ENCODE data around the gene ORAI3. TPM values are rescaled to one million over a fixed set of nuclear protein-coding genes. Genes with fewer than 3 reads are reported as not detected.
"Not testable (repeated sequence)": the region's sequence is repeated elsewhere in the genome, so short reads cannot be mapped to it uniquely, and the experiment has no call there.

The ORAI3 gene
- total RNA-seq, 1 experiment from 2014 or later: 62.8 TPM

- DNase-seq (ENCODE audit: low spot score): peak; percentile 100
- in situ Hi-C loops (cut with HindIII; ENCODE audit: low sequenced_read_pairs): no loop called here
These were observed 26.4 kb upstream of the ORAI3 start for GRCh38 chr16:30922420-30922959.

- peak; percentile 100 for DNase-seq (ENCODE audit: low spot score)
- in situ Hi-C loops (cut with HindIII; ENCODE audit: low sequenced_read_pairs): no loop called here
These were observed 25.8 kb upstream of the ORAI3 start for GRCh38 chr16:30922960-30923535.

GRCh38 chr16:30923554-30924075 is 25.3 kb upstream of the ORAI3 start, which contains the start of gene FBXL19:
TSS of gene FBXL19 (plus strand) at chr16:30923572. CDS start at chr16:30925755, 2,183 bp downstream.
- in situ Hi-C loops (cut with HindIII; ENCODE audit: low sequenced_read_pairs): no loop called here
- DNase-seq (ENCODE audit: low spot score): no peak

- in situ Hi-C loops (cut with HindIII; ENCODE audit: low sequenced_read_pairs): no loop called here
- no peak for DNase-seq (ENCODE audit: low spot score)
These were observed 24.6 kb upstream of the ORAI3 start for GRCh38 chr16:30924076-30924912.

- DNase-seq (ENCODE audit: low spot score): no peak
- in situ Hi-C loops (cut with HindIII; ENCODE audit: low sequenced_read_pairs): no loop called here
These were observed 23.8 kb upstream of the ORAI3 start for GRCh38 chr16:30924913-30925631.

GRCh38 chr16:30925632-30925987 is 23.3 kb upstream of the ORAI3 start:
- in situ Hi-C loops (cut with HindIII; ENCODE audit: low sequenced_read_pairs): no loop called here
- DNase-seq (ENCODE audit: low spot score): no peak

GRCh38 chr16:30925995-30926811 is 22.7 kb upstream of the ORAI3 start:
- no peak for DNase-seq (ENCODE audit: low spot score)
- in situ Hi-C loops (cut with HindIII; ENCODE audit: low sequenced_read_pairs): no loop called here

GRCh38 chr16:30926937-30927788 is 21.7 kb upstream of the ORAI3 start:
- in situ Hi-C loops (cut with HindIII; ENCODE audit: low sequenced_read_pairs): no loop called here
- DNase-seq (ENCODE audit: low spot score): no peak

GRCh38 chr16:30927789-30928378 is 21.0 kb upstream of the ORAI3 start:
- in situ Hi-C loops (cut with HindIII; ENCODE audit: low sequenced_read_pairs): no loop called here

GRCh38 chr16:30928390-30928789 is 20.5 kb upstream of the ORAI3 start:
- in situ Hi-C loops (cut with HindIII; ENCODE audit: low sequenced_read_pairs): no loop called here
- no peak for DNase-seq (ENCODE audit: low spot score)

More at GRCh38 chr16:30927789-30928378, 21.0 kb upstream of the ORAI3 start:
- peak; percentile 97 for DNase-seq (ENCODE audit: low spot score)

- no peak for DNase-seq (ENCODE audit: low spot score)
- in situ Hi-C loops (cut with HindIII; ENCODE audit: low sequenced_read_pairs): no loop called here
These were observed 19.7 kb upstream of the ORAI3 start for GRCh38 chr16:30929167-30929566.

- in situ Hi-C loops (cut with HindIII; ENCODE audit: low sequenced_read_pairs): no loop called here
- no peak for DNase-seq (ENCODE audit: low spot score)
These were observed 18.7 kb upstream of the ORAI3 start for GRCh38 chr16:30930160-30930571.

- in situ Hi-C loops (cut with HindIII; ENCODE audit: low sequenced_read_pairs): no loop called here
- DNase-seq (ENCODE audit: low spot score): no peak
These were observed 17.7 kb upstream of the ORAI3 start for GRCh38 chr16:30931068-30931650.

- in situ Hi-C loops (cut with HindIII; ENCODE audit: low sequenced_read_pairs): no loop called here
- peak; percentile 65 for DNase-seq (ENCODE audit: low spot score)
These were observed 13.9 kb upstream of the ORAI3 start for GRCh38 chr16:30934827-30935557.

GRCh38 chr16:30937692-30938091 is 11.2 kb upstream of the ORAI3 start:
- in situ Hi-C loops (cut with HindIII; ENCODE audit: low sequenced_read_pairs): no loop called here
- no peak for DNase-seq (ENCODE audit: low spot score)

GRCh38 chr16:30939571-30939970 is 9.3 kb upstream of the ORAI3 start:
- in situ Hi-C loops (cut with HindIII; ENCODE audit: low sequenced_read_pairs); DNase-seq (ENCODE audit: low spot score): not testable (repeated sequence)

Measured in G401 (cell line).